SK-N-SH treated with all-trans-retinoic acid at 6 μM for 48 hours (cell line): ENCODE results near the gene TMBIM4.

Source experiments
- CSDC2 ChIP-seq: fragments of 250-450 bp; sonication (Bioruptor Pico); IDR thresholded peaks from 2 replicates; pipeline ENCODE4 v1.5.0; 2020; ENCODE audit warnings: mild to moderate bottlenecking, moderate library complexity
- PATZ1 ChIP-seq: fragments of 250-450 bp; sonication (Bioruptor Pico); IDR thresholded peaks from 2 replicates; pipeline ENCODE4 v1.8.0; 2020; ENCODE audit warnings: mild to moderate bottlenecking, moderate library complexity, borderline replicate concordance

DNA sequence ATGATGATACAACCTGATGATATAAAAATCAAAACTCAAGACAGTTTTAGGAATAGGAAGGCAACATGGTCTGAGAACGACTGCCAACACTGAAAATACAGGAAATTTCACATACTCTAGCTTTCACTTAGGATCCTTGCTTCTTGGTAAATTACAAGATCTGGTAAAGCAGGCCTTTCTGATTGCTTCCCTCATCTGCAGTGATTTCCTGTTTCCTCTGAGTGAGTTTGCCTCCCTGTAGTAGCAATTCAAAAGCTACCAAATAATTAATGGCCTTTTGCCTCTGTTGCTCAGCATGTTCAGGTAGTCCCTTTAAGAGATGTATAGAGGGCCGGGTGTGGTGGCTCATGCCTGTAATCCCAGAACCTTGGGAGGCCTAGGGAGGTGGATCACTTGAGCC, 17.2 kb upstream of the TMBIM4 start:
- no peak for TF ChIP-seq PATZ1
- no peak for TF ChIP-seq CSDC2
